ENCODE results near the gene CALM1.

Gene CALM1

GRCh38 chr14:90378249-90378648 lies 18.6 kb upstream of the CALM1 start:
- no peak overlapping the region for H3K27ac ChIP-seq
- TF ChIP-seq ZFX (IDR thresholded peaks at IDR 0.05; ENCODE audit: borderline replicate concordance): no peak
- no peak for TF ChIP-seq CTCF (IDR thresholded peaks at IDR 0.05)

DNA sequence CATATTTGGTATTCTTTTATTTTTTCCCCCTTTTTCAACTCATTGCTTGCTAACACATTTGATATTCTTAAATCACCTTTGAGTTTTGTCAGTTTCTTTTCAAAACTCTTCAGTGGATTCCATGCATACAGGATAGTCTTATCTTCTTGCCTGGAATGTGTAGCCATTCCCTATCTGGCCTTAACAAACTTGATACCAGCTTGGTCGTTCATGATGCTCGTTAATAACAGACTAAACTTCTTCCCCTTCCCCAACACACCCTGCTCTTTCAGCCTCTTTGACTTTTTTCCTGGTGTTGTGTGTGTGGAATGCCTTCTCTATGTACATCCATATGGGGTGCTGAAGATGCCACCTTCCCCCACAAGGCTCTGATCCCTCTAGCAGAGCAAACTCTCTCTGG lies 17.7 kb upstream of the CALM1 start:
- no peak for TF ChIP-seq ZFX (IDR thresholded peaks at IDR 0.05; ENCODE audit: borderline replicate concordance)
- no peak for TF ChIP-seq CTCF (IDR thresholded peaks at IDR 0.05)
- no peak overlapping the region for H3K27ac ChIP-seq

DNA sequence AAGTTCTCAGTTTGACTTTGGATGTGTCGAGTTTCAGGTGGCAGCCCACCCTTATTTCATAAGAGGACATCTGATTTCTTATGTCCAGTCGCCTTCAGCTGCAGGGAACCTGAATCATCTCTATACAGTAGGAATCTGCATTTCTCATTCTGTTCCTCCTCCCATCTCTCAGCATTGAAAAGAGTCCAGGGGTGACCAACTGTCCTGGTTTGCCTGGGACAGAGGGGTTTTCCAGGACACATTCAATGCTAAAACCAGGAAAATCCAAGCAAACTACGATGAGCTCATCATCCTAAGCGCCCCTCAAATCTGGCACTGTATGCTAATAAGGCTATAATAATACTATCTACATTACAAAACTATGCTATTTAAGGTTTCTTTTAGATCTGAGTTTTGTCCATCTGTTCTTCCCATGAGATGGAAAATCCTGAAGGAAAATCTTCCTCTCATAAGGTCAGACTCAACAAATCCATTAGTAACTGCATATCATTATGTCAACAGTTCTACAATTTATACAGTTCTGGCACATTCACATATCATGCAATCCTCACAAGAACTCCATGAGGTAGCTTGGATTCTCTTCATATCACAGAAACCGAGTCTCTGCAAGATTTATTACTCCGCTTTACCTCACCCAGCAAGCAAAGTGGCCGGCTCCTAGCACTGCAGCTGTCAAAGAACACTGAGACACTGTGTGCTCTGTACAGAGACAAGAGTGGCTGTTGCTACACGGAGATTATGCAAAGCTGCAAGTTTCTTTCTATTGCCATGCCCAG lies 15.6 kb upstream of the CALM1 start:
- TF ChIP-seq ZFX (IDR thresholded peaks at IDR 0.05; ENCODE audit: borderline replicate concordance): no peak
- TF ChIP-seq CTCF (IDR thresholded peaks at IDR 0.05): no peak
- H3K27ac ChIP-seq: no peak overlapping the region

DNA sequence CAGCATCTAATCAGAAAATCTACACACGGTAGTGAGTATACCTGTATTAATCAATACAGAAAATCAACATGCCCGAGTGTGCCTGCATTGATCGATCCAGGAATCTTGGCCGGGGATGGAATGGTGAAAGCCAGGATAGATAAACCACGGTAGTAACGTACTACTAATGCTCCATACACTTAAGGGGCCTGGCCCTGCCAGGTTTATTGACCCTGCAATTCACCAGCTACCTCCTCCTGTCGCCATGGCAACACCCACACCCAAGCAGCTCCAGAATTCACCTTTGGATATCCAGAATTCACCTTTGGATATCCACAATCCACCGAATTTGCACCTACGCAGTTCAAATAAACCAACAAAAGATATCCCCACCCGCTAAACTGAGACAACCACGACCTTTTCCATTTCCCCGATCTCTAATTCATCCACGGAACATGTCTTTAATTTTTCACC lies 14.8 kb upstream of the CALM1 start:
- TF ChIP-seq CTCF (IDR thresholded peaks at IDR 0.05) (no peak), ZFX (IDR thresholded peaks at IDR 0.05; ENCODE audit: borderline replicate concordance) (no peak)
- H3K27ac ChIP-seq: peak overlapping the region; percentile 80

- TF ChIP-seq CTCF (IDR thresholded peaks at IDR 0.05) (no peak), ZFX (IDR thresholded peaks at IDR 0.05; ENCODE audit: borderline replicate concordance) (no peak)
- peak overlapping the region; percentile 80 for H3K27ac ChIP-seq
These were observed 14.2 kb upstream of the CALM1 start for GRCh38 chr14:90382491-90383125.

DNA sequence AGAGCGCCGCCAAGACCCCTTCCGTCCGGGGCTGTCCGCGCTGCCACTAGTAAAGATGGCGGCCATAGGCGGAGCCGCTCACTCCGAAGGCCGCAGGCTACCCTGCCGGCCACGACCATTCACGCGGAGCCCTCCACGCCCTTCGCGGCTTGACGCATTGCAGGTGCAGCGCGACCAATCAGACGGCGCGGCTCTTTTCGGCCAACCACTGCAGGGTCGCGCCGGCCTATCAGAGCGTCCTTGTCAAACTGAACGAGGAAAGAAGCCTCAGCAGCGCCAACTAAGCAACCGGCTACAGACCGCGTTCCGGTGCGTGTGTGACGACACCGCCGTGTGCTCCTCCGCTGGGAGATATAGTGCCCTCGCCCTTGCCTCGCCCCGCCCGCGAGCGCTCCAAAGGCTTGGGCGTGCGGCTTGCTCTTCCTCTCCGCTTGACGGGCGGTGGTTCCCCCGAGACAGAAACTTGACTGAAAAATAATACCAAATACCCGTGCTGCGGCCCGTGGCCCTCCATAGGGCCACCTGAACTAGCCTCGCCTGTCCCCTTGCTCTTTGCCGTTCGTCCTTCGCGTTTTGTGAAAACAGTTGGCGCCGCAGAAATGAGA lies 13.6 kb upstream of the CALM1 start:
- peak overlapping the region; percentile 80 for H3K27ac ChIP-seq

More for the DNA sequence above, 13.6 kb upstream of the CALM1 start:
- TF ChIP-seq ZFX (IDR thresholded peaks at IDR 0.05; ENCODE audit: borderline replicate concordance): no peak
- TF ChIP-seq CTCF (IDR thresholded peaks at IDR 0.05): no peak
